GM23248 (cell line): ENCODE results near the gene JCAD.

Source experiments
- EZH2 ChIP-seq: fragments of 200-600 bp; sonication (generic); IDR thresholded peaks from 2 replicates; pipeline ENCODE4 v1.6.1; 2018; ENCODE audit warnings: antibody characterized with exemption, mild to moderate bottlenecking; ENCODE audit not compliant: insufficient read depth, poor library complexity, severe bottlenecking
- EZH2phosphoT487 ChIP-seq: fragments of 200-600 bp; sonication (generic); IDR thresholded peaks from 2 replicates; pipeline ENCODE4 v1.6.1; 2018; ENCODE audit warnings: antibody characterized with exemption, moderate library complexity, mild to moderate bottlenecking, low read depth; ENCODE audit not compliant: insufficient read depth

GRCh38 chr10:30000802-30001571, 58.4 kb downstream of the JCAD start:
- no peak for TF ChIP-seq EZH2phosphoT487
- TF ChIP-seq EZH2 = no peak
